Spleen (tissue), 11 donors: Measurements from ENCODE around the gene AIDA. TPM values are rescaled to one million over a fixed set of nuclear protein-coding genes. Genes with fewer than 3 reads are reported as not detected.

Source experiments
- DNase-seq: peaks from one replicate; pipeline ENCODE4 v3.0.0-alpha.2; 2020
- H3K27ac ChIP-seq, 8 donors: fragments of 200-600 bp; sonication (generic) in 7 of 8; 1 replicate in 4 of 8; 2 replicates in 4 of 8; pipeline versions ENCODE4 v1.5.0 to v1.8.0; 2016 to 2021; ENCODE audit warnings: inconsistent platforms in 4 of 8, mild to moderate bottlenecking in 4 of 8, moderate library complexity in 1 of 8
- H3K27me3 ChIP-seq, 7 donors: fragments of 200-600 bp; sonication (generic) in 6 of 7; replicated peaks in 1 of 7; 1 replicate in 4 of 7; 2 replicates in 3 of 7; pipeline versions ENCODE4 v1.5.0 to v1.8.0; 2016 to 2021; ENCODE audit warnings: inconsistent platforms in 3 of 7, mild to moderate bottlenecking in 1 of 7
- H3K36me3 ChIP-seq, 6 donors: fragments of 200-600 bp; sonication (generic) in 5 of 6; 1 replicate in 4 of 6; 2 replicates in 2 of 6; pipeline versions ENCODE4 v1.5.0 to v1.8.0; 2016 to 2021; ENCODE audit warnings: inconsistent platforms in 2 of 6
- H3K4me1 ChIP-seq, 6 donors: fragments of 200-600 bp; sonication (generic) in 5 of 6; 1 replicate in 3 of 6; 2 replicates in 3 of 6; pipeline versions ENCODE4 v1.5.0 to v1.8.0; 2016 to 2021; ENCODE audit warnings: inconsistent platforms in 3 of 6
- H3K4me3 ChIP-seq, 8 donors: fragments of 200-600 bp; sonication (generic) in 7 of 8; 1 replicate in 4 of 8; 2 replicates in 4 of 8; pipeline versions ENCODE4 v1.5.0 to v1.8.0; 2016 to 2021; ENCODE audit warnings: inconsistent platforms in 4 of 8, mild to moderate bottlenecking in 4 of 8, moderate library complexity in 2 of 8
- H3K9me3 ChIP-seq, 8 donors: fragments of 200-600 bp; sonication (generic) in 7 of 8; 1 replicate in 4 of 8; 2 replicates in 4 of 8; pipeline versions ENCODE4 v1.5.0 to v1.8.0; 2016 to 2021; ENCODE audit warnings: inconsistent platforms in 4 of 8
- CTCF ChIP-seq, 11 experiments: fragments of 200-600 bp in 7 of 11; fragments of 450-650 bp in 4 of 11; sonication (generic) in 4 of 11; IDR thresholded peaks in 8 of 11; conservative IDR thresholded peaks in 3 of 11; 1 replicate in 7 of 11; 2 replicates in 4 of 11; pipeline versions ENCODE4 v1.4.0 to v1.8.0; 2016 to 2021; ENCODE audit warnings: antibody characterized with exemption in 11 of 11, inconsistent platforms in 4 of 11, mild to moderate bottlenecking in 1 of 11
- POLR2A ChIP-seq, 3 donors: fragments of 450-650 bp; IDR thresholded peaks; one replicate each; pipeline ENCODE4 v1.5.1; 2017; ENCODE audit warnings: antibody characterized with exemption in 3 of 3, mild to moderate bottlenecking in 1 of 3
- POLR2AphosphoS5 ChIP-seq, 3 donors: sonication (generic); formaldehyde crosslinking; IDR thresholded peaks; one replicate each; pipeline ENCODE4 v1.5.1; 2017; ENCODE audit warnings: antibody characterized with exemption in 3 of 3
- WGBS, 5 donors: extraction: QIAGEN DNeasy Blood & Tissue Kit in 3 of 5; methylation state at CpG; one replicate each; pipeline versions ENCODE4 v1.1.5 to v1.1.7; 2013 to 2018; 5-methylcytosine and 5-hydroxymethylcytosine counted together
- intact Hi-C: fragments of 100-400 bp; cut with DNase I; formaldehyde crosslinking; loops from one replicate; pipeline ENCODE4 v1.15.0; 2023; ENCODE audit warnings: low total_unique reads
- polyA plus RNA-seq, 3 donors: library from polyadenylated mRNA; stranded (reverse); fragments of 200-250 nt; gene quantifications; one replicate each; pipeline ENCODE4 v1.2.1, GENCODE V29; 2013
- total RNA-seq, 7 donors: library from RNA; depleted of rRNA in 3 of 7; stranded (reverse); fragments of >200 nt in 3 of 7; fragmentation: NEBNext Ultra II Directional in 4 of 7; extraction: Animal tissue kit (Norgen Biotek cat#: 25700) in 4 of 7; gene quantifications; one replicate each; pipeline versions ENCODE4 v1.1.0 to v1.2.1, GENCODE V29; 2016 to 2021
- donor health status: healthy with polysubstance abuse.
- donor health status: DM: no; HTN: no; CAD: no; lungs with moderate emphysema.
- donor health status: DM: no; HTN: no; CAD: no.
- donor health status: Bipolar disorder and iron deficiency.
- donor health status: healthy.
- donor health status: DM: no; HTN: no; CAD: no.
- donor health status: DM: yes; HTN: yes; CAD: no.

AIDA gene
- total and polyA plus RNA-seq, 10 donors, result 33.0 to 57.8 (median 51.6) TPM

DNA sequence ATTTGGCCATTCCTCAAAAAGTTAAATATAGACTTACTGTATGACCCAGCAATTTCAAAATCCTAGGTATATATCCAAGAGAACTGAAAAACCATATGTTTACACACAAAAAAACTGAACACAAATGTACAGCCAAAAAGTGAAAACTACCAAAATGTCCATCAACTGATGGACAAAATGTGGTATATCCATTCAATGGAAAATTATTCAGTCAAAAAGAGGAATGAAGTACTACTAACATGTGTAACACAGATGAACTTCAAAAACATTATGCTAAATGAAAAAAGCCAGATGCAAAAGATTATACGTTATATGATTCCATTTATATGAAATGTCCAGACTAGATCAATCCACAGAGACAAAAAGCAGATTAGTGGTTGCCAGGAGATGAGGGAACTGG is 8.0 kb downstream of the AIDA start:
- Histone ChIP-seq H3K27ac (no peak overlapping the region), H3K4me3 (no peak overlapping the region), H3K36me3 (peaks cover 0 to 69% (median 31%) of the 10 kb centered on the region in 6 donors), H3K9me3 (peaks cover 0 to 6% (median 0%) of the 10 kb centered on the region in 8 donors), H3K4me1 (peaks cover 0 to 43% (median 12%) of the 10 kb centered on the region in 6 donors), H3K27me3 (no peaks in the 10 kb centered on the region)
- intact Hi-C loops, result no loop called here
- 94 to 100% (median 98%) methylated on average over 1 of the region's 1 CpG for WGBS, 5 donors
- no peak for DNase-seq
- TF ChIP-seq POLR2A (IDR thresholded peaks at IDR 0.05) (no peak), CTCF (IDR thresholded peaks at IDR 0.05 in 8 of 11, conservative IDR thresholded peaks at IDR 0.05 in 3 of 11) (no peak), POLR2AphosphoS5 (IDR thresholded peaks at IDR 0.05) (no peak)

GRCh38 chr1:222702210-222702609 is 10.1 kb downstream of the AIDA start:
- H3K9me3 ChIP-seq, result peaks cover 0 to 6% (median 0%) of the 10 kb centered on the region in 8 donors
- H3K36me3 ChIP-seq, result peaks cover 0 to 78% (median 35%) of the 10 kb centered on the region in 6 donors
- TF ChIP-seq POLR2A (IDR thresholded peaks at IDR 0.05) (no peak), CTCF (IDR thresholded peaks at IDR 0.05 in 8 of 11, conservative IDR thresholded peaks at IDR 0.05 in 3 of 11) (no peak), POLR2AphosphoS5 (IDR thresholded peaks at IDR 0.05) (no peak)
- no peak overlapping the region for H3K4me3 ChIP-seq
- WGBS, 5 donors, result 93 to 100% (median 97%) methylated on average over 4 of the region's 4 CpGs
- no peak overlapping the region for H3K27ac ChIP-seq
- DNase-seq, result no peak
- no peaks in the 10 kb centered on the region for H3K27me3 ChIP-seq
- H3K4me1 ChIP-seq, result peaks cover 0 to 31% (median 2%) of the 10 kb centered on the region in 6 donors
- intact Hi-C loops, result no loop called here

- 82 to 92% (median 92%) methylated on average over 2 of the region's 2 CpGs for WGBS, 5 donors
- H3K27ac ChIP-seq, result no peak overlapping the region
- intact Hi-C loops, result no loop called here
- DNase-seq, result no peak
- no peak overlapping the region for H3K4me3 ChIP-seq
- no peaks in the 10 kb centered on the region for H3K9me3 ChIP-seq
- H3K36me3 ChIP-seq, result peaks cover 0 to 81% (median 38%) of the 10 kb centered on the region in 6 donors
- H3K4me1 ChIP-seq, result peaks cover 0 to 35% (median 2%) of the 10 kb centered on the region in 6 donors
- TF ChIP-seq CTCF (IDR thresholded peaks at IDR 0.05 in 8 of 11, conservative IDR thresholded peaks at IDR 0.05 in 3 of 11) (no peak), POLR2A (IDR thresholded peaks at IDR 0.05) (no peak), POLR2AphosphoS5 (IDR thresholded peaks at IDR 0.05) (no peak)
- no peaks in the 10 kb centered on the region for H3K27me3 ChIP-seq
Observed at GRCh38 chr1:222697826-222698225, 14.5 kb downstream of the AIDA start.

GRCh38 chr1:222697203-222697602 is 15.1 kb downstream of the AIDA start:
- TF ChIP-seq CTCF (IDR thresholded peaks at IDR 0.05 in 8 of 11, conservative IDR thresholded peaks at IDR 0.05 in 3 of 11), result no peak
- TF ChIP-seq POLR2A (IDR thresholded peaks at IDR 0.05), result no peak
- no peak for TF ChIP-seq POLR2AphosphoS5 (IDR thresholded peaks at IDR 0.05)
- WGBS, 5 donors, result 89 to 100% (median 92%) methylated on average over 2 of the region's 2 CpGs
- DNase-seq, result no peak
- H3K9me3 ChIP-seq, result no peaks in the 10 kb centered on the region
- intact Hi-C loops, result no loop called here
- no peak overlapping the region for H3K4me3 ChIP-seq
- peaks cover 0 to 81% (median 35%) of the 10 kb centered on the region in 6 donors for H3K36me3 ChIP-seq
- H3K27me3 ChIP-seq, result no peaks in the 10 kb centered on the region
- peaks cover 0 to 35% (median 2%) of the 10 kb centered on the region in 6 donors for H3K4me1 ChIP-seq
- no peak overlapping the region for H3K27ac ChIP-seq
